Ishikawa (cell line): Measurements from ENCODE around the gene NTMT1.

Experiments used
- CEBPB ChIP-seq: IDR thresholded peaks from 2 replicates; pipeline ENCODE4 v1.6.1; 2012
- CREB1 ChIP-seq: IDR thresholded peaks from 2 replicates; pipeline ENCODE4 v1.6.1; 2012; ENCODE audit warnings: low read depth
- EGR1 ChIP-seq: IDR thresholded peaks from 2 replicates; pipeline ENCODE4 v1.6.1; 2012
- EP300 ChIP-seq: IDR thresholded peaks from 2 replicates; pipeline ENCODE4 v1.6.1; 2012; ENCODE audit warnings: borderline replicate concordance
- FOXM1 ChIP-seq: IDR thresholded peaks from 2 replicates; pipeline ENCODE4 v1.6.1; 2012; ENCODE audit warnings: low read depth, borderline replicate concordance
- NFIC ChIP-seq: IDR thresholded peaks from 2 replicates; pipeline ENCODE4 v1.6.1; 2012
- RAD21 ChIP-seq: IDR thresholded peaks from 2 replicates; pipeline ENCODE4 v1.6.1; 2012; ENCODE audit warnings: low read depth
- REST ChIP-seq: IDR thresholded peaks from 2 replicates; pipeline ENCODE4 v1.6.1; 2012; ENCODE audit warnings: low read depth, mild to moderate bottlenecking
- TAF1 ChIP-seq: IDR thresholded peaks from 2 replicates; pipeline ENCODE4 v1.6.1; 2012; ENCODE audit warnings: low read depth, mild to moderate bottlenecking
- TCF12 ChIP-seq: IDR thresholded peaks from 2 replicates; pipeline ENCODE4 v1.6.1; 2012; ENCODE audit warnings: low read depth
- TEAD4 ChIP-seq: IDR thresholded peaks from 2 replicates; pipeline ENCODE4 v1.6.1; 2012
- USF1 ChIP-seq: IDR thresholded peaks from 2 replicates; pipeline ENCODE4 v1.6.1; 2012
- YY1 ChIP-seq: IDR thresholded peaks from 2 replicates; pipeline ENCODE4 v1.6.1; 2012; ENCODE audit warnings: low read depth
- ZBTB7A ChIP-seq: IDR thresholded peaks from 2 replicates; pipeline ENCODE4 v1.6.1; 2012; ENCODE audit warnings: low read depth
- TF ChIP-seq, protein P1 (sequence below): IDR thresholded peaks from 2 replicates; pipeline ENCODE4 v1.6.1; 2012

The NTMT1 gene

GRCh38 chr9:129615407-129616285 is 10.3 kb upstream of the NTMT1 start:
- no peak for TF ChIP-seq CEBPB
- no peak for TF ChIP-seq NFIC
- TF ChIP-seq, protein P1, sequence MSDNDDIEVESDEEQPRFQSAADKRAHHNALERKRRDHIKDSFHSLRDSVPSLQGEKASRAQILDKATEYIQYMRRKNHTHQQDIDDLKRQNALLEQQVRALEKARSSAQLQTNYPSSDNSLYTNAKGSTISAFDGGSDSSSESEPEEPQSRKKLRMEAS = no peak
- TF ChIP-seq TEAD4 = no peak
- no peak for TF ChIP-seq YY1
- no peak for TF ChIP-seq TCF12
- no peak for TF ChIP-seq RAD21
- TF ChIP-seq REST = no peak

DNA sequence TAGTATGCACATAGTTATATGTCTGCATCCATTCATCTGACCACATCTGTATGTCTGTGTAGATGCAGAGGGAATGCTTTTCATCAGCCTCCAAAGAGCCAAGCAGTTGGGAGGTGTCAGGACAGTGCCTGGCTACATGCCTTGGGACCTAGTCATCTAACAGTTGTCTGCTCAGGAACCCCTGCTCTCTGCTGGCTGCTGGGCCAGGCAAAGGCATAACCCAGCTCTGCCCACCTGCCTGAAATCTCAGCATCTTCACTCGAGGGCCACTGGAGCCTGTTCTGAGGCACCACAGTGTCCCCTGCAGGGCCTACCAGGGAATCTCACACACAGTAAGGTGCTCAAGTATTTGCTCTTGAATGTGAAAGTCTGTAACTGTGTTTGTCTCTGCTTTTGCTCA is 8.8 kb upstream of the NTMT1 start:
- no peak for TF ChIP-seq FOXM1
- TF ChIP-seq RAD21 = peak; percentile 87
- TF ChIP-seq YY1 = no peak
- no peak for TF ChIP-seq TAF1
- no peak for TF ChIP-seq NFIC
- TF ChIP-seq EP300 = no peak
- no peak for TF ChIP-seq TCF12
- no peak for TF ChIP-seq ZBTB7A
- TF ChIP-seq CREB1 = no peak

- TF ChIP-seq EGR1 = 0 out of 2 replicates have a peak, but pooled peaks have one; percentile 43
- no peak for TF ChIP-seq YY1
- TF ChIP-seq CEBPB = no peak
- no peak for TF ChIP-seq FOXM1
- TF ChIP-seq, protein P1 = peak; percentile 50
- no peak for TF ChIP-seq EP300
- no peak for TF ChIP-seq RAD21
- TF ChIP-seq ZBTB7A = peak; percentile 69
- no peak for TF ChIP-seq REST
- no peak for TF ChIP-seq NFIC
- no peak for TF ChIP-seq USF1
- TF ChIP-seq TAF1 = peak; percentile 10; the same call in 1 of the 2 replicates
Measured at GRCh38 chr9:129619787-129620668, 5.9 kb upstream of the NTMT1 start.

GRCh38 chr9:129620669-129621295 is 5.2 kb upstream of the NTMT1 start, which contains the start of gene C9orf50:
Gene C9orf50, minus strand, starts transcription at chr9:129621101. Its CDS starts 527 bp downstream, at chr9:129620574.
- TF ChIP-seq YY1 = no peak
- TF ChIP-seq TCF12 = no peak
- no peak for TF ChIP-seq TAF1
- no peak for TF ChIP-seq REST
- TF ChIP-seq USF1 = no peak
- TF ChIP-seq TEAD4 = no peak
- TF ChIP-seq ZBTB7A = no peak
- no peak for TF ChIP-seq FOXM1
- no peak for TF ChIP-seq CEBPB
